ENCODE results near the gene ABCA10. TPM values are rescaled to one million over a fixed set of nuclear protein-coding genes. Genes with fewer than 3 reads are reported as not detected.

The ABCA10 gene
- total RNA-seq, 1 experiment from 2014 or later = not detected

DNA sequence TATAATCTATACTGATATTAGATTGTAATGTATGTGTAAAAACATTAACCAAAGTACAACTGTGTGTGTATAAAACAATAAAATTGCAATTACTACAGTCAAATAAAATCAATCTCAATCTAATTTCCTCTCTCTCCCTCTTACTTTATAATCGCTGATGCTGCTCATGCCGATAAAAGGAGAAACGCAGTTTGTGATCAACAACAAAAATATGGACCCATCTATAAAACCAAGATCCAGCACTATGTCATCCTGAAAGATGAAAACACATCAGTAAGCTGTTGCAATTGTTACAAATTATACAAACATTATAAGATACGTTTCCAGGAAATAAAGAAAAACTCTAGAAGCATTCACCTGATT lies 53.4 kb downstream of the ABCA10 start:
- no peak for DNase-seq (ENCODE audit: low spot score)
- CTCF ChIA-PET = no interaction called here
- Mint-ChIP-seq H3K27me3 (ENCODE audit: low read depth) (no peaks in the 10 kb centered on the region), H3K36me3 (no peaks in the 10 kb centered on the region), H3K4me1 (0 out of 2 replicates have a peak, but pooled peaks cover 3% of the 10 kb centered on the region), H3K9me3 (no peaks in the 10 kb centered on the region), H3K27ac (no peak overlapping the region), H3K4me3 (no peak overlapping the region)
- no peak for ATAC-seq
- no peak for TF ChIP-seq ZBTB21 (CRISPR knock-in tag; IDR thresholded peaks at IDR 0.05; ENCODE audit: borderline replicate concordance)
- TF ChIP-seq, protein P1, sequence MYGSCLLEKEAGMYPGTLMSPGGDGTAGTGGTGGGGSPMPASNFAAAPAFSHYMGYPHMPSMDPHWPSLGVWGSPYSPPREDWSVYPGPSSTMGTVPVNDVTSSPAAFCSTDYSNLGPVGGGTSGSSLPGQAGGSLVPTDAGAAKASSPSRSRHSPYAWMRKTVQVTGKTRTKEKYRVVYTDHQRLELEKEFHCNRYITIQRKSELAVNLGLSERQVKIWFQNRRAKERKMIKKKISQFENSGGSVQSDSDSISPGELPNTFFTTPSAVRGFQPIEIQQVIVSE (CRISPR knock-in tag; IDR thresholded peaks at IDR 0.05; ENCODE audit: borderline replicate concordance) = no peak
- TF ChIP-seq, protein P2, sequence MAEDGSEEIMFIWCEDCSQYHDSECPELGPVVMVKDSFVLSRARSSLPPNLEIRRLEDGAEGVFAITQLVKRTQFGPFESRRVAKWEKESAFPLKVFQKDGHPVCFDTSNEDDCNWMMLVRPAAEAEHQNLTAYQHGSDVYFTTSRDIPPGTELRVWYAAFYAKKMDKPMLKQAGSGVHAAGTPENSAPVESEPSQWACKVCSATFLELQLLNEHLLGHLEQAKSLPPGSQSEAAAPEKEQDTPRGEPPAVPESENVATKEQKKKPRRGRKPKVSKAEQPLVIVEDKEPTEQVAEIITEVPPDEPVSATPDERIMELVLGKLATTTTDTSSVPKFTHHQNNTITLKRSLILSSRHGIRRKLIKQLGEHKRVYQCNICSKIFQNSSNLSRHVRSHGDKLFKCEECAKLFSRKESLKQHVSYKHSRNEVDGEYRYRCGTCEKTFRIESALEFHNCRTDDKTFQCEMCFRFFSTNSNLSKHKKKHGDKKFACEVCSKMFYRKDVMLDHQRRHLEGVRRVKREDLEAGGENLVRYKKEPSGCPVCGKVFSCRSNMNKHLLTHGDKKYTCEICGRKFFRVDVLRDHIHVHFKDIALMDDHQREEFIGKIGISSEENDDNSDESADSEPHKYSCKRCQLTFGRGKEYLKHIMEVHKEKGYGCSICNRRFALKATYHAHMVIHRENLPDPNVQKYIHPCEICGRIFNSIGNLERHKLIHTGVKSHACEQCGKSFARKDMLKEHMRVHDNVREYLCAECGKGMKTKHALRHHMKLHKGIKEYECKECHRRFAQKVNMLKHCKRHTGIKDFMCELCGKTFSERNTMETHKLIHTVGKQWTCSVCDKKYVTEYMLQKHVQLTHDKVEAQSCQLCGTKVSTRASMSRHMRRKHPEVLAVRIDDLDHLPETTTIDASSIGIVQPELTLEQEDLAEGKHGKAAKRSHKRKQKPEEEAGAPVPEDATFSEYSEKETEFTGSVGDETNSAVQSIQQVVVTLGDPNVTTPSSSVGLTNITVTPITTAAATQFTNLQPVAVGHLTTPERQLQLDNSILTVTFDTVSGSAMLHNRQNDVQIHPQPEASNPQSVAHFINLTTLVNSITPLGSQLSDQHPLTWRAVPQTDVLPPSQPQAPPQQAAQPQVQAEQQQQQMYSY (CRISPR knock-in tag; IDR thresholded peaks at IDR 0.05) = no peak
- TF ChIP-seq, protein P3, sequence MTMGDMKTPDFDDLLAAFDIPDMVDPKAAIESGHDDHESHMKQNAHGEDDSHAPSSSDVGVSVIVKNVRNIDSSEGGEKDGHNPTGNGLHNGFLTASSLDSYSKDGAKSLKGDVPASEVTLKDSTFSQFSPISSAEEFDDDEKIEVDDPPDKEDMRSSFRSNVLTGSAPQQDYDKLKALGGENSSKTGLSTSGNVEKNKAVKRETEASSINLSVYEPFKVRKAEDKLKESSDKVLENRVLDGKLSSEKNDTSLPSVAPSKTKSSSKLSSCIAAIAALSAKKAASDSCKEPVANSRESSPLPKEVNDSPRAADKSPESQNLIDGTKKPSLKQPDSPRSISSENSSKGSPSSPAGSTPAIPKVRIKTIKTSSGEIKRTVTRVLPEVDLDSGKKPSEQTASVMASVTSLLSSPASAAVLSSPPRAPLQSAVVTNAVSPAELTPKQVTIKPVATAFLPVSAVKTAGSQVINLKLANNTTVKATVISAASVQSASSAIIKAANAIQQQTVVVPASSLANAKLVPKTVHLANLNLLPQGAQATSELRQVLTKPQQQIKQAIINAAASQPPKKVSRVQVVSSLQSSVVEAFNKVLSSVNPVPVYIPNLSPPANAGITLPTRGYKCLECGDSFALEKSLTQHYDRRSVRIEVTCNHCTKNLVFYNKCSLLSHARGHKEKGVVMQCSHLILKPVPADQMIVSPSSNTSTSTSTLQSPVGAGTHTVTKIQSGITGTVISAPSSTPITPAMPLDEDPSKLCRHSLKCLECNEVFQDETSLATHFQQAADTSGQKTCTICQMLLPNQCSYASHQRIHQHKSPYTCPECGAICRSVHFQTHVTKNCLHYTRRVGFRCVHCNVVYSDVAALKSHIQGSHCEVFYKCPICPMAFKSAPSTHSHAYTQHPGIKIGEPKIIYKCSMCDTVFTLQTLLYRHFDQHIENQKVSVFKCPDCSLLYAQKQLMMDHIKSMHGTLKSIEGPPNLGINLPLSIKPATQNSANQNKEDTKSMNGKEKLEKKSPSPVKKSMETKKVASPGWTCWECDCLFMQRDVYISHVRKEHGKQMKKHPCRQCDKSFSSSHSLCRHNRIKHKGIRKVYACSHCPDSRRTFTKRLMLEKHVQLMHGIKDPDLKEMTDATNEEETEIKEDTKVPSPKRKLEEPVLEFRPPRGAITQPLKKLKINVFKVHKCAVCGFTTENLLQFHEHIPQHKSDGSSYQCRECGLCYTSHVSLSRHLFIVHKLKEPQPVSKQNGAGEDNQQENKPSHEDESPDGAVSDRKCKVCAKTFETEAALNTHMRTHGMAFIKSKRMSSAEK (CRISPR knock-in tag; IDR thresholded peaks at IDR 0.05; ENCODE audit: borderline replicate concordance) = no peak
- POLR2A ChIA-PET = no interaction called here

GRCh38 chr17:69173118-69173517 lies 55.5 kb downstream of the ABCA10 start:
- no peak overlapping the region for H3K4me3 Mint-ChIP-seq
- ATAC-seq = no peak
- no peaks in the 10 kb centered on the region for H3K27me3 Mint-ChIP-seq (ENCODE audit: low read depth)
- no peak for DNase-seq (ENCODE audit: low spot score)
- ChIA-PET POLR2A (no interaction called here), CTCF (no interaction called here)
- H3K27ac Mint-ChIP-seq = no peak overlapping the region
- no peaks in the 10 kb centered on the region for H3K4me1 Mint-ChIP-seq
- H3K36me3 Mint-ChIP-seq = no peaks in the 10 kb centered on the region
- no peak for TF ChIP-seq ETV6 (CRISPR knock-in tag; IDR thresholded peaks at IDR 0.05)
- TF ChIP-seq USF1 (CRISPR knock-in tag; IDR thresholded peaks at IDR 0.05) = no peak
- TF ChIP-seq SOX15 (CRISPR knock-in tag; IDR thresholded peaks at IDR 0.05) = no peak
- TF ChIP-seq, protein P3 (CRISPR knock-in tag; IDR thresholded peaks at IDR 0.05; ENCODE audit: borderline replicate concordance) = no peak
- TF ChIP-seq MAX (CRISPR knock-in tag; IDR thresholded peaks at IDR 0.05) = no peak
- no peak for TF ChIP-seq MXD4 (CRISPR knock-in tag; IDR thresholded peaks at IDR 0.05; ENCODE audit: borderline replicate concordance)
- H3K9me3 Mint-ChIP-seq = no peaks in the 10 kb centered on the region
